ENCODE results near the gene PINLYP.

The PINLYP gene

GRCh38 chr19:43592800-43593350 is 17.3 kb downstream of the PINLYP start:
- TF ChIP-seq CTCF (IDR thresholded peaks at IDR 0.05; ENCODE audit: low read depth, low read length), result no peak
- no peak overlapping the region for H3K4me3 ChIP-seq (ENCODE audit: low read depth, low read length)

DNA sequence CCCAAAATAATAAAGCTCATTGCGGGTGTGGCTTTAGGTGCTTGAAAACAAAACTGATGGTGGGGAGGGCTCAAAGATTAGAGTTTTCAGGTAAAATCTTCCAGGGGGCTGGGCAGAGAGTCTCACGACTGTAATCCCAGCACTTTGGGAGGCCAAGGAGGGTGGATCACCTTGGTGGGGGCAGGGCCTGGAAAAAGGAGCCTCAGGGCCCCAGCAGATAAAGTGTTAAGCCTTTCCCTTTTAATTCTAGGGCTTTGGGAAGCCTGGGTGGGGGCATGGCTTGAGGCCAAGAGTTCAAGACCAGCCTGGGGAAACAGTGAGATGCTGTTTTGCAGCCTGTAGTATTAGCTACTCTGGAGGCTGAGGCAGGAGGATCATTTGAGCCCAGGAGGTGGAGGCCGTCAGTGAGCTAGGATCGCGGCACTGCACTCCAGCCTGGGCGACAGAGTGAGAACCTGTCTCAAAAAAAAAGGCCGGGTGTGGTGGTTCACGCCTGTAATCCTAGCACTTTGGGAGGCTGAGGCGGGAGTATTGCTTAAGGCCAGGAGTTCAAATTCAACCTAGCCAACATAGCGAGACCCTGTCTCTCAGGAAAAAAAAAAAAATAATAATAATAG is 18.6 kb downstream of the PINLYP start:
- no peak for TF ChIP-seq CTCF (IDR thresholded peaks at IDR 0.05; ENCODE audit: low read depth, low read length)
- H3K4me3 ChIP-seq (ENCODE audit: low read depth, low read length), result peak overlapping the region; percentile 71

GRCh38 chr19:43594710-43595604 is 19.4 kb downstream of the PINLYP start:
- peak overlapping the region; percentile 71 for H3K4me3 ChIP-seq (ENCODE audit: low read depth, low read length)
- peak; percentile 96 for TF ChIP-seq CTCF (IDR thresholded peaks at IDR 0.05; ENCODE audit: low read depth, low read length)

GRCh38 chr19:43595605-43595998 is 20.0 kb downstream of the PINLYP start:
- no peak for TF ChIP-seq CTCF (IDR thresholded peaks at IDR 0.05; ENCODE audit: low read depth, low read length)
- H3K4me3 ChIP-seq (ENCODE audit: low read depth, low read length), result peak overlapping the region; percentile 71

- peak within 1 kb of the TSS; percentile 93 for H3K4me3 ChIP-seq (ENCODE audit: low read depth, low read length)
- no peak for TF ChIP-seq CTCF (IDR thresholded peaks at IDR 0.05; ENCODE audit: low read depth, low read length)
Measured at GRCh38 chr19:43595999-43596841, 20.6 kb downstream of the PINLYP start, which contains the start of the genes IRGQ and ZNF576. Gene IRGQ (minus strand): TSS chr19:43596134. CDS start chr19:43595338, 796 bp downstream. Gene ZNF576 (plus strand): TSS chr19:43596595. CDS start chr19:43597109, 514 bp downstream.

DNA sequence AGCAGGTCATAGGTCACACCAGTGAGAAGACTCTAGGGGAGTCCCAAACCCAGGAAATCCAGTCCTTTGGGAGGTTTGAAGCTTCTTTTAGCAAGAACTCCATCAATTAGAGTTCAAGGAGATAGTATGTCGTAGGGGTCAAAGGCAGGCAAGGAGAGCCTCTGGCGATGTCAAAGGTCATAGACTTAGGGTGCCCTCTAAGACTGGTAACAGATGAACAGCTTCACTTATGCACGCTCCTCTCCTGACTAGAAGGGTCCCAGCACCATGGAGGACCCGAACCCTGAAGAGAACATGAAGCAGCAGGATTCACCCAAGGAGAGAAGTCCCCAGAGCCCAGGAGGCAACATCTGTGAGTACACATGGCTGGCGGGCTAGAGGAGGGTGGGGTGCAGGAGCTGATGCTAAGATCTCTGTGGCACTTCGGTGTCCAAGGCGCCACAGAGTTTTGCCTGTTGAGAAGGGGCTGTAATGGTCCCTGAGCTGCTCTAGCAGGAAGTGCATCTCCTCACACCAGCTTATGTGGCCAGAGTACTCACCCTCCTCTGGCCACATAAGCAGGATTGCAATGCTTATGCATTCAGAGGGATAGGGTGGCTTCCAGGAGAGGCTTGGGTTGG is 21.4 kb downstream of the PINLYP start:
- no peak for TF ChIP-seq CTCF (IDR thresholded peaks at IDR 0.05; ENCODE audit: low read depth, low read length)

More for the DNA sequence above, 21.4 kb downstream of the PINLYP start:
- peak overlapping the region; percentile 93 for H3K4me3 ChIP-seq (ENCODE audit: low read depth, low read length)

Data from WI38 (cell line).